Bronchial epithelial cell (primary cell): ENCODE data around the gene ITPRIP. TPM values are rescaled to one million over a fixed set of nuclear protein-coding genes. Genes with fewer than 3 reads are reported as not detected.

Source experiments
- DNase-seq: peaks from one replicate; pipeline ENCODE4 v3.0.0-alpha.2; 2010; ENCODE audit warnings: low read depth
- FAIRE-seq: peaks from 2 replicates; lab custom pipeline; 2011; peaks lifted over from hg19 to GRCh38; lab: Jason Lieb, UNC
- H3K27me3 ChIP-seq: 2 replicates; pipeline ENCODE4 v1.5.1; 2011; ENCODE audit warnings: low read length; ENCODE audit not compliant: control insufficient read depth, insufficient read depth
- H3K36me3 ChIP-seq: 2 replicates; pipeline ENCODE4 v1.5.1; 2011; ENCODE audit warnings: low read length; ENCODE audit not compliant: control insufficient read depth, insufficient read depth
- H3K4me3 ChIP-seq: 2 replicates; pipeline ENCODE4 v1.5.1; 2011; ENCODE audit warnings: mild to moderate bottlenecking, low read depth, low read length, control low read depth
- total RNA-seq: library from RNA; depleted of rRNA; stranded (reverse); fragments of >200 nt; gene quantifications from 2 replicates; pipeline ENCODE4 v1.2.1, GENCODE V29; 2014
- TF ChIP-seq, protein P1 (sequence below): IDR thresholded peaks from 2 replicates; pipeline ENCODE4 v1.5.1; 2011; ENCODE audit warnings: mild to moderate bottlenecking, moderate library complexity, low read length, control low read depth, inconsistent platforms; ENCODE audit not compliant: insufficient read depth, severe bottlenecking

Gene ITPRIP
- total RNA-seq, 1 donor from 2014 or later: 12.9 TPM

DNA sequence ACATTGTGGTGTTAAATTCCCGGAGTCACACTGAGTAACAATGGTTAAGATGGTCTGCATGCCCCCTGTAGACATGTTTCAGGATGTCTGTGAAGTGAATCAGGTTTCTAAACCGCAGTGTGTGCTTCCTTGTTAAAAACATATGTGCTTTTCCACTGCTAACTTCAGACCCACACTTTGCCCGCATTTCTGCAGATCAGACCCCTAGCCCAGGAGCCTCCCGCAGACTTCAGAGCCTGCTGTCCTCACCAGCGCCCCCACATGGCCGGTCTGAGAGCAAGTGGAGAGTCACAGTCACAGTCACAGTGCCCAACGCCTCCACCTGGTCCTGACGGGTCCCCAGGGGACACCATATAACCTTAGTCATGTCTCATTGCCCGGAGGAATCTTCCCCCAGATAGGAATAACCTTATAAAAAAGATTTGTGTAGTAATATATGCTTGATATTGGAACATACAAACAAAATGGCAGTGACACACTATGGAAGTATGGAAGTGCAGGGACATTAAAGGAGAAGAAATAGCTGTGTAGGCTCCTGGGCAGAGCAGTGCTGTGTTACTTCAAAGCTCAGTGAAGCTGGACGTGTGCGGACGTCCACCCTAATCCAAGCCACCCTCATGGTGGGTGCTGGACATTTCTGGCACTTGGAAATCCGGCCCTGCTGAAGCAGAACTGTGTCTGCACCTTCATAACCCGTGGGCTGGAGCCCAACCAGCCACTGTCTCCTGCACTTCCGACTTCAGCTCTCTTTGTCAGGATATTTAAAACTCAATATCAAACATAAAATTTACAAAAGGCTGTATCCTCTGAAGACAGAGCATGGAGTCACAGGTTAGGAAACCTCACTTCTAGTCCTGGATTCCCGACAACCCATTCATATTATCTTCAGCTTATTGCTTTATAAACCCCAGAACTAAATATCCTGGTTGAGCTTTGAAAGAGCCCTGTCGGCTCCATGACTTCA, 40.3 kb downstream of the ITPRIP start:
- TF ChIP-seq, protein P1, sequence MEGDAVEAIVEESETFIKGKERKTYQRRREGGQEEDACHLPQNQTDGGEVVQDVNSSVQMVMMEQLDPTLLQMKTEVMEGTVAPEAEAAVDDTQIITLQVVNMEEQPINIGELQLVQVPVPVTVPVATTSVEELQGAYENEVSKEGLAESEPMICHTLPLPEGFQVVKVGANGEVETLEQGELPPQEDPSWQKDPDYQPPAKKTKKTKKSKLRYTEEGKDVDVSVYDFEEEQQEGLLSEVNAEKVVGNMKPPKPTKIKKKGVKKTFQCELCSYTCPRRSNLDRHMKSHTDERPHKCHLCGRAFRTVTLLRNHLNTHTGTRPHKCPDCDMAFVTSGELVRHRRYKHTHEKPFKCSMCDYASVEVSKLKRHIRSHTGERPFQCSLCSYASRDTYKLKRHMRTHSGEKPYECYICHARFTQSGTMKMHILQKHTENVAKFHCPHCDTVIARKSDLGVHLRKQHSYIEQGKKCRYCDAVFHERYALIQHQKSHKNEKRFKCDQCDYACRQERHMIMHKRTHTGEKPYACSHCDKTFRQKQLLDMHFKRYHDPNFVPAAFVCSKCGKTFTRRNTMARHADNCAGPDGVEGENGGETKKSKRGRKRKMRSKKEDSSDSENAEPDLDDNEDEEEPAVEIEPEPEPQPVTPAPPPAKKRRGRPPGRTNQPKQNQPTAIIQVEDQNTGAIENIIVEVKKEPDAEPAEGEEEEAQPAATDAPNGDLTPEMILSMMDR: peak; percentile 56
- no peaks in the 10 kb centered on the region for H3K27me3 ChIP-seq
- H3K36me3 ChIP-seq: no peaks in the 10 kb centered on the region
- no peak for DNase-seq
- no peak overlapping the region for H3K4me3 ChIP-seq
- no peak for FAIRE-seq

DNA sequence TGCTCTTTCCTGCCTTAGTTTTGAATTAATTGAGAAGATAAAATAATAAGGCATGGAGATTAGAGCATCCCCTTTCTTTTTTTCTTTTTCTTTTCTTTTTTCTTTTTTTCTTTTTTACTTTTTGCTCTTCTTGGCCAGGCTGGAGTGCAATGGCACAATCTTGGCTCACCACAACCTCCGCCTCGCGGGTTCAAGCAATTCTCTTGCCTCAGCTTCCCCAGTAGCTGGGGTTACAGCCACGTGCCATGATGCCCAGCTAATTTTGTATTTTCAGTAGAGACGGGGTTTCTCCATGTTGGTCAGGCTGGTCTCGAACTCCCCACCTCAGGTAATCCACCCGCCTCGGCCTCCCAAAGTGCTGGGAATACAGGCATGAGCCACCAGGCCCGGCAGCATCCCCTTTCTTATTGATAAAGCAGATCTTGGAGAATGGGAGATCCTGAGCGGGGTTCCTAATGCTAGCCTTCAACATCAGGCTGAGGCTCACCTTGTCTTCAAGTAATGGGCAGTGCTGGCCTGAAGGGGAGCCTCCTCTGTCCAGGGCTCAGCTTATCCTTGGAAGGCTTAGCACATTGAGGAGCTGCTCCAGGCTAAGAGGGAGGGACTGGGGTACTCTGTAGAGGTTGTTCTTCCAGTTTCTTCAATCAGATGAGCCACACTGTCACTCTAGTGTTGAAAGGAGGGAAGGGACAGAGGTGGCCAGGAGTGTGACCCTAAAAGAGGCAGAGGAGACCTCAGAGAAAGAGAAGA, 41.4 kb downstream of the ITPRIP start:
- Histone ChIP-seq H3K4me3 (no peak overlapping the region), H3K36me3 (no peaks in the 10 kb centered on the region), H3K27me3 (no peaks in the 10 kb centered on the region)
- TF ChIP-seq, protein P1: no peak
- no peak for FAIRE-seq
- DNase-seq: no peak

DNA sequence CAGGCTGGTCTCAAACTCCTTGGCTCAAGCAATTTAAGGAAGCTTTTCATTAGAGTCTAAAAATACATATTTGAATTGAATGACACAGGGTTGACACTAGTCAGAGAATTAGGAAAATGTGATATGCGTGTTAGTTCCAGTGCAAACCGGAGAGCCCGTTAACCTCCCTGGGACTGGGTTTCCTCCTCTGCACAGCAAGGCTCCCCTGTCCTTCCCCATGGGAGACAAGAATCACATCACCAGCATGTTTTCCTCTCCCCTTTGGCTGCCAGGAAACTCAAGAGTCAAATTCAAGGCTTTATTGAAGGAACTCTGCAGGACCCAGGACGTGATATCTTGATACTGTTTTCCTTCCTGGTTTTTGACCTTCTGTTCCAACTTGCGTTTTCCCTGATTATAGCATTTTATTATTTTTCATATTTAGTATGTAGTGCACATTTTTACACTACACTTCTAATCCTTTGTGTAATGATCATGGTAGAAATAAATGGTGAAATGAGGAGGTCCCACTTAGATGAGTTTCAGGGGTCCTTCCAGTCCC, 44.4 kb downstream of the ITPRIP start:
- FAIRE-seq: no peak
- no peak for DNase-seq

DNA sequence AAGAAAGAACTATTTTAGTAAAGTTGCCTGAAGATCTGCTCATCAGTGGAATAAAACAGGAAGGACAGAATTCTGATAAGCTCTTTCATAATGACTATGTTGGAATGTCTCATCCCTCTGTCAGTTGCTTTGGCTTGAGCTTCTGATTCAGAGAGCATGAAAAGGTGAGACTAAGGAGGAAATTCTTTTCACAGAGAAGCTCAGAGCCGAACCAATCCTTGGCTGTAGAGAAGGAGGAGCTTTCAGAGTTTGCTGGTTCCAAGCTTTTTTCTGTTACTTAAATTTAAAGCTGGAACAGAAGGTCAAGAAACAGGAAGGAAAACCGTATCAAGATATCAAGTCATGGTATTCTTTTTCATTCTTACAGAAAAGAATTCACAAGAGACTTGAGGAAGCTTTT, 45.3 kb downstream of the ITPRIP start:
- TF ChIP-seq, protein P1: no peak
- no peak for FAIRE-seq
- peak; percentile 77 for DNase-seq
- no peaks in the 10 kb centered on the region for H3K36me3 ChIP-seq
- no peak overlapping the region for H3K4me3 ChIP-seq
- H3K27me3 ChIP-seq: no peaks in the 10 kb centered on the region

More for the DNA sequence above, 44.4 kb downstream of the ITPRIP start:
- Histone ChIP-seq H3K4me3 (no peak overlapping the region), H3K36me3 (no peaks in the 10 kb centered on the region), H3K27me3 (no peaks in the 10 kb centered on the region)
- TF ChIP-seq, protein P1: no peak

DNA sequence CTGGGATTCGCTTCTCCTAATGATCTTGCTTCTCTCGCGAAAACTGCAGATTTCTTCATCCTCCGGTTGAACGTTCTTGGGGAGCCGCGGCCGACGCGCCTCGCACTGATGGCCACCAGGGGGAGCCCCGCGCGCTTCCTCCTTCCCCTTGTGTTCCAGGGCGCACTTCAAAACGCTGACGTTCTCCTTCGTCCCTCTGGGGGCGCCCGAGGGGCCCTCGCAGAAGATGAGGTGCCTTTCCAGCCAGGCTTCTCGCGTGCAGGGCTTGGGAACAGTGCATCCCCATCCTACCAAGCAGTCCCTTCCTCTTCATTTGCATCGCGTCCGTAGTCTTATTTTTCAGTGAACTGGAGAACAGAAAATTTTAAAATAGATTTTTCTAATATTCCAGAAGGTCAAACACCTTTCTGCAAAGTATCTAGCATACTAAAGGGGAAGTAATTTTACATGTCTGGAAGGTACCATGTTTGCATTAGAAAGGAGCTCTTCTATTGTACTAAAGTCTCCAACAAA, 46.8 kb downstream of the ITPRIP start:
- H3K4me3 ChIP-seq: no peak overlapping the region
- no peak for FAIRE-seq
- DNase-seq: peak; percentile 64

More for the DNA sequence above, 46.8 kb downstream of the ITPRIP start:
- Histone ChIP-seq H3K36me3 (no peaks in the 10 kb centered on the region), H3K27me3 (no peaks in the 10 kb centered on the region)
- TF ChIP-seq, protein P1: peak; percentile 100
